HG03196 (cell line): ENCODE data around the gene RRBP1.

Source experiments
- ATAC-seq: cut with Tn5 transposase; IDR thresholded peaks from one replicate; pipeline ENCODE4 v1.9.1; 2021; ENCODE audit not compliant: unreplicated experiment

The RRBP1 gene

DNA sequence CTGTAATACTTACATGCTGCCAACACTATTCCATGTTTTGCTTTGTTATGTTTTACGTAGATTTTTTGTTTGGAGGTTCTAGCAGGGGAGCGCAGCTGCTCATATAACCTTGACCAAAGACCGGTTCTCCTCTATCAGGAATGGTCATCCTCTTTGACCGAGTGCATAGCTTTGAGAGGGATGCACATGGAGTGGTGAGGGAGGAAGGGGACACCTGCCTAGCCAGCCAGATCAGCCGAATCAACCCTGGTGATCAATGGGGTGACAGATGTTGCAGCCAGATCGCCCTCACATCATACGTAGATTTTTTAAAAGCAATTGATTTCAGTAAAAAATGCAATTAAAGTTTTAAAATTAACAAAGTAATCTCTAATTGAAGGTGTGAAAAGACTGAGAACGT lies 105.8 kb downstream of the RRBP1 start:
- ATAC-seq, result no peak

DNA sequence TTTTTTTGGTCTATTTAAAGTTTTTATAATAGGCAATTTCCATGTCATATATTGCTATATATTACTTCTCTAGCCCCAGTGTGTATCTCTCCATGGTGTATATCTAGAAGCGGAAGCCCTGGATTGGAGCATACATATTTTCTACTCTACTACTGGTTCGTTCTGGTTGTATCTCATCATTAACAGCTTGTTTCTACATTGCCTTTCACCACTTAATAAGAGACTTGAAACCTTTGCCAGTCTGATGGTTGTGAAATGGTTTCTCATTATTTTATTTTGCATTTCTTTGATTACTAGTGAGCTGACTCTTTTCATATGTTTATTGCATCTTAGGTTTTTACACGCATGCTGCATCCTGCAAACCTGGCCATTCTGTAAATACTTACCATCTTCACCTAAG lies 108.6 kb downstream of the RRBP1 start:
- no peak for ATAC-seq

DNA sequence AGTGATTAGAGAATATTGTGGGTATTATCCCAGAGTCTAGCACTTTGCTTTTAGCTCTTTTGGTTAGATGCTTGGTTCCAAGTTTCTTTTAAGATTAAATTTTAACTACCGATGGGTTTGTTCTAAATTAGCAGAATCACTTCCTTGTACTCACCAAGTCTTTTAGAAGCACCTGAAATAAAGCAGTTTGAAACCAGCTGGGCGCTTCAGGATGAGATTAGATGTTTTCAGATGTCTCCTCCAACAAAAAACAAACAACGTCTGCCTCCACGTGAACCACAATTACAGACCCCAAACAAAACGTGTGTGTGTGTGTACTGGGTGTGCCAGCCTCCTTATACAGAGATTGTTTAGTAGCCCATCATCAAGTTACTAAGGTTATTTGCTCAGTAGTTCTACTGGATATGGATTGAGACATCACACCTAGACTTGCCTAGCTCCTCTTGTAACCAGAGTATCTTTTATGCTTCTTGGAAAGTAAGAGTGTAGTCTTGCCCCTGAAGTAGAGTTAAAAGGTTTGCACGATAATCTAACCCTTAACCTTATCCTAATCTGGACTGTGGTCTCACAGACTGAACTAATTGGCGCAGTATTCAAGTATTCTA lies 109.9 kb downstream of the RRBP1 start:
- no peak for ATAC-seq

DNA sequence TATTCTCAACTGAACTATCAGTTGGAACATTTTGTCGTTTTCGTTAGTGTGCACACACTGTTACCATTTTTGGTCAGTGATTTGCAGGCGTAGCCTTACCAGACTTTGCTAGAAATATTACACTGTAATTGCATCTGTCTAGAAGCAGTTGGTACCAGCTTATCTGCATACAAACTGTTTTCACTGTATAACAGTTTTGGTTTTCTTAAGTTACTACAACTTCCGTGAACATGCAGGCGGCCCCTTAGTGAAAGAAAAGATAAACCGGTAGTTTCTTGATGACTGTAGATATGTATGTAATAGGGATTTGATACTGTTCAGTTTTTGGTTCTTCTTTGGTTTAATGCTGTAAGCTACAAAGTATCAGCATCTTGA lies 110.9 kb downstream of the RRBP1 start:
- no peak for ATAC-seq

DNA sequence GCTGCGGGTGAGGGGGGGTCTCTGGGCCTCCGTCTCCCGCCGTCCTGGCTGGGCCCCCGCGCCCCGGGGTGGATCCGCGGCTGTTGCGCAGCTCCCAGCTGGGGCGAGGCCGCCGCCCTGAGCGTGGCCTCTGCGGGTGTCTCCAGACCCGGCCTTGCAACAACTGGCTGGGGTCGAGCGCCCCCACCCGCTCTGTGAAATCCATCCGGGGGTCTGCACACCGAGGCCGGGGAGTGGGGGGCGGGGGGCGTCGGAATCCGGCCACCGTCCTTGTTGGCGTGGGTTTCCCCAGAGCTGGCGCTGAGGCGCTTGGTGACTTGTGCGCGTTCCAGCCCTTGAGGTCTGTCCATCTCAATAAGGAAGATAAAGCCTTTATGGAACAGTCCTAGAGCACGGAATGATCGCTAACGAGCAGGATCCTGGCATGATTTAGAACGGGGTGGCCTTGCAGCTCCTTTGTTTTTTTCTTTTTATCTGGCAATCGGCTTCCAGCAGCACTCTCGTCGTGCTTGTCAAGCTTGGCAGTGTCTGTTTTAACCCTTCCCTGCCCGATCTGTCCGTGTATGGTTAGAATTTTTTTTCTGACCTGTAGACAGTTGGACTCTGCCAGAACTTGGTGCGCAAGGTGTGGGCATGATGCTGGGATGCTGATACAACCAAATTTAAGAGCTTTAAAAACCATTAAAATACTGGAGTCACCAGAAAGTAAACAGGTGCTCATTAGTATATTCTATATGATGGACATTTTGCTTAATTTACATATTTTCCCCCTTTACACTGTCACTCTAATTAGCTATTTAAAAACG lies 111.5 kb downstream of the RRBP1 start:
- ATAC-seq, result peak; percentile 42

DNA sequence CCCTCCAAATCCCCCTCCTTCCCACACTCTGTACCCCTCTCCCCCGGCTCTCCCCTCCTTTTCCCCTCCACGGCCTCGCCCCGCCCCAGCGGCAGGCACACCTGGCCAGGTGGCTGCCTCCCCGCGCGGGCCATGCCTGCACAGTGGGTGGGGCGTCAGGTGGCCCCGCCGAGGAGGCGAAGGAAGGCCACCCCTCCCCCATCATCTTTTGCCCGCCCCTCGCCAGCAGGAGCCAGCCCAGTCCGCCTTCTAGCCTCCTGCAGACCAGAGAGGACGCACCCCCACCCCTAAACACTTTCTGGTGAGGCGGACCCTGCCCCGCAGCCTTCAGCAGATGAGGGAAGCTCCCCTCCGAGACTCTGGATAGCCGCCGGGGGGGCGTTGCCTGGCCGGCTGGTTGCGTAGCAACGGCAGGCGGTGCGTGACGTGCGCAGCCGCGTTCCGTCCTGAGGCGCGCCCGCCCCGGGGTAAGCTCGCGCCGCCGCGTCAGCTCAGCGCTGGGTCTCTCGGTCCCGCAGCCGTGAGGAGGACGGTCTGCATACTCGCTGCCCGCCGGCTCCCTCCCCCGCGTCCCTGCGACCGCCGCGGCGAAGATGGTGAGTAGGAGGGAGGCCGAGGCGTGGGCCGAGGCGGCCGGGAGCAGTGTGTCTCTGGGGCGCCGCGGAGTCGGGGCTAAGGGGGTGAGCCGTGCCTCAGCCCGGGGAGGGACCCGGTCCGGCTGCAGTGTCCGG lies 112.3 kb downstream of the RRBP1 start, which contains the start of gene DSTN:
Gene DSTN, plus strand, starts transcription at position 460 of the 731 bp plus-strand sequence. Its CDS starts 134 bp downstream, at position 594.
- peak; percentile 94 for ATAC-seq

DNA sequence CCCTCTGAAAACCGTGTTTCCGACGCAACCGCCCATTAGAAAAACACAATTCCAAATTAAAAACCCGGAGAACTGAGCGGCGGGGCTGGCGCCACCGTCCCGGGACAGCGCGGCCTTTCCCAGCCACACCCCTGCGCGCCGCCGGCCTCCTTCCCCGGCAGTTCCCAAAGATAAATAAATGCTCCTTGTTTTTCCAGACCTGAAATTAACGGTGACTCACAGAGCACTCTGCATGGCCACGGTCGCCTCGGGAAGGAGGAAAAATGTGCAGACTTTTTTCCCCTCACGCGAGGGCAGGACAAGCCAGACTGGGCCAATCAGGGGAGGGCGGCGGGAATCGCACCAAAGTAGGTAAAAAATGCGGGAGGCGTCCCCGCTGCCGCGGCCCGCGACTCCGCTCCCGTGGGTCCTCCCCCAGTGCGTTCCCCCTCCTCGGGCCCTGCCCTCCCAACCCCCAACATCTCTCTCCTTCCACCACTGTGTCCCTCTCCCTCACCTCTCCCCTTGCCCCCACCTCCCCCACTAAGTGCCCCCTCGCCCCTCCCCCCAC lies 113.0 kb downstream of the RRBP1 start:
- no peak for ATAC-seq

DNA sequence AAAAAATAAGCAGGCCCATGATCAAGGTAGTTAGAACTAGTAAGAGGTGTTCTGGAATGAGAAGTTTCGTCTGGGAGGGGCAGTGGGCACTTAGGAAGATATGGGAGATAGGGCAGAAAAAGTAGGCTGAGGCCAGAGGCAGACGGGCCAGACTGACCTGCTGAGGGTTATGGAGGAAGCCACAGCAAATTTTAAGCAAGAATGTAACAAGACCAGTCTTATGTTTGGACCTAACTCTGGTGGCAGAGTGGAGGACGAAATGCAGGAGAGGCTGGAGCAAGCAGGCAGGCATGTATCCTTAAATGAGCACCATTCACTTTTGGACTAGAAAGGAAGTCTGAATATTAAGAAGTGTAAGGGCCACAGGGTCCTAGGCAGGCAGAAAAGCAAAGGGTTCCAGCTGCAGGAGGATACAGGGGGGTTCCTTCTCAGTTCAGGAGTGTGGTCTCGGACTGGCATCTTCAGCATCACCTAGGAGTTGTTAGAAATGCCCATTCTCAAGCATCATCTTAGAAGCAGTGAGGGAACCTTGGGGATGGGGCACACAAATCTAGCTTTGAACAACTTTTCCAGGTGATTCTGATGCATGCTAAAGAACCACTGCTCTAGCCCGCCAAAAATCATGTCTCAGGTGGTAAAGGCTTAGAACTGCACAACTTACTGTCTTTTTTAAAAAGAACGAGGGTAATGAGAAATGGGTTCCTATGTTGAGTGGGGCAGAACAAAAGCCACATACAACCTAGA lies 113.8 kb downstream of the RRBP1 start:
- ATAC-seq, result no peak

DNA sequence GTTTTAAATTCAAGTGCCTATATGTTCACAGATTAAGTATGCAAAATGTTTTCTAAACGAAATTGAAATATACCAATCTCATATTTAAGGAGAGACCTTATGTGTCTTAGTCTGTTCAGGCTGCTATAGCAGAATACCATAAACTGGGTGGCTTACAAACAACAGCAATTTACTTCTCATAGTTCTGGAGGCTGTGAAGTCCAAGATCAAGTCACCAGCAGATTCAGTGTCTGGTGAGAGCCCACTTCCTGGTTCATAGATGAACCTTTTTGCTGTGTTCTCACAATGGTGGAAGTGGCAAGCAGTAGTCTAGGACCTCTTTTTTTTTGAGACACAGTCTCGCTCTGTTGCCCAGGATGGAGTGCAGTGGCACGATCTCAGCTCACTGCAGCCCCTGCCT lies 115.7 kb downstream of the RRBP1 start:
- no peak for ATAC-seq

DNA sequence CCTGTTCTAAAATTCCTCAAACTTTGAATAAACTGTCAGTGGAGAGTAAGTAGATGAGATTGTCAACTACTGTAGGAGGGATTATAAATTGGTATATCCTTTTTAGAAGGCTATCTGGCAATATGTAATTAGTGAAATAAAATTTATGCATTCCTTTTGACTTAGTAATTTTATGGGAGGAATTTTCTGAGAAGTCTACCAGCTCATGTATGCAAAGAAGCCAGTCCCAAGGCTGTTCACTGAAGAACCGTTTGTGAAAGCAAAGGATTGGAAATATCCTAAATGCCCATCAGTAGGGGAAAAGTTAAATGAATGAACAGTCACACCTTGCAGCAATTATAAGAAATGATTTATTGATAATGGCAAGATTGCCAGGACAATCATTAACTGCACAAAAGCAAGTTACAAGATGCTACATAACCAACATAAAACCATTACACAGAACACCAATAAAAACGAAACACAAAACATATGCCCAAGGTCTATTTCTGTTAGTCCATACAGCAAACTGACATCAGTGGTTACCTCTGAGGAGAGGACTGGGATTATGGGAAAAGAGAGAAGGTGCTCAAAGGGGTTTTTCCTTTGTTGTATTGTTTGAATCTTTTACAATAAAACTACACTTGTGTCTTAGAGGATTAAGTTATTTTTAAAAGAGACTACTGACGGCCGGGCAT lies 116.7 kb downstream of the RRBP1 start:
- no peak for ATAC-seq
